CD4-positive, alpha-beta T cell treated with Interleukin-2 at 100 ng/mL for 4 hours (primary cell): Measurements from ENCODE around the gene OLIG2.
A peak's percentile ranks its signal among the peaks of the same experiment; 100 is the strongest.

Source experiments
- DNase-seq: peaks from one replicate; pipeline ENCODE4 v3.0.0-alpha.2; 2020; ENCODE audit warnings: low spot score

The OLIG2 gene

GRCh38 chr21:33033094-33033951 lies 7.6 kb downstream of the OLIG2 start:
- no peak for DNase-seq

GRCh38 chr21:33033961-33034413 lies 8.3 kb downstream of the OLIG2 start:
- DNase-seq = no peak

GRCh38 chr21:33035147-33035546 lies 9.4 kb downstream of the OLIG2 start:
- DNase-seq = no peak

- DNase-seq = peak; percentile 38
Observed at GRCh38 chr21:33036430-33037162, 10.9 kb downstream of the OLIG2 start.

- no peak for DNase-seq
Observed at GRCh38 chr21:33037501-33037900, 11.8 kb downstream of the OLIG2 start.

GRCh38 chr21:33039536-33039935 lies 13.8 kb downstream of the OLIG2 start:
- no peak for DNase-seq

- DNase-seq = no peak
Observed at GRCh38 chr21:33040215-33040614, 14.5 kb downstream of the OLIG2 start.

- no peak for DNase-seq
Observed at GRCh38 chr21:33041981-33042380, 16.2 kb downstream of the OLIG2 start.

- no peak for DNase-seq
Observed at GRCh38 chr21:33042812-33043211, 17.1 kb downstream of the OLIG2 start.

GRCh38 chr21:33046455-33046854 lies 20.7 kb downstream of the OLIG2 start:
- DNase-seq = no peak

GRCh38 chr21:33047231-33047630 lies 21.5 kb downstream of the OLIG2 start:
- no peak for DNase-seq

- DNase-seq = no peak
Observed at GRCh38 chr21:33051925-33052324, 26.2 kb downstream of the OLIG2 start.

GRCh38 chr21:33053951-33054350 lies 28.2 kb downstream of the OLIG2 start:
- DNase-seq = no peak

- DNase-seq = no peak
Observed at GRCh38 chr21:33055991-33056390, 30.3 kb downstream of the OLIG2 start.

GRCh38 chr21:33057385-33057940 lies 31.7 kb downstream of the OLIG2 start:
- no peak for DNase-seq

GRCh38 chr21:33058527-33058926 lies 32.8 kb downstream of the OLIG2 start:
- DNase-seq = no peak

GRCh38 chr21:33058957-33059356 lies 33.2 kb downstream of the OLIG2 start:
- DNase-seq = no peak

- peak; percentile 1 for DNase-seq
Observed at GRCh38 chr21:33059380-33059841, 33.7 kb downstream of the OLIG2 start.

- DNase-seq = no peak
Observed at GRCh38 chr21:33061233-33061632, 35.5 kb downstream of the OLIG2 start.

GRCh38 chr21:33063375-33063883 lies 37.7 kb downstream of the OLIG2 start:
- no peak for DNase-seq

- no peak for DNase-seq
Observed at GRCh38 chr21:33063907-33064622, 38.3 kb downstream of the OLIG2 start.
